Keratinocyte (primary cell): ENCODE results near the gene ENOSF1. TPM values are rescaled to one million over a fixed set of nuclear protein-coding genes. Genes with fewer than 3 reads are reported as not detected.

Experiments used
- DNase-seq: peaks from one replicate; pipeline ENCODE4 v3.0.0-alpha.2; 2011; ENCODE audit warnings: low read depth, missing footprints, low spot score
- FAIRE-seq: peaks from 2 replicates; lab custom pipeline; 2011; peaks lifted over from hg19 to GRCh38; lab: Jason Lieb, UNC
- H2AFZ ChIP-seq: 2 replicates; pipeline ENCODE4 v1.6.0; 2012; ENCODE audit warnings: low read length, control low read depth, inconsistent platforms; ENCODE audit not compliant: control insufficient read depth
- H3K27ac ChIP-seq: 2 replicates; pipeline ENCODE4 v1.5.1; 2011; ENCODE audit warnings: low read length; ENCODE audit not compliant: control insufficient read depth, insufficient read depth
- H3K27me3 ChIP-seq: 3 replicates; pipeline ENCODE4 v1.6.0; 2011; ENCODE audit warnings: low read length; ENCODE audit not compliant: control insufficient read depth, insufficient read depth; ENCODE audit errors: extremely low read depth
- H3K36me3 ChIP-seq, 2 experiments: 2 replicates in 1 of 2; 3 replicates in 1 of 2; pipeline ENCODE4 v1.5.1; 2011; ENCODE audit warnings: low read length in 2 of 2, mild to moderate bottlenecking in 1 of 2; ENCODE audit not compliant: control insufficient read depth in 2 of 2, insufficient read depth in 2 of 2; ENCODE audit errors: extremely low read depth in 1 of 2
- H3K4me1 ChIP-seq: 3 replicates; pipeline ENCODE4 v1.5.1; 2011; ENCODE audit warnings: low read length; ENCODE audit not compliant: control insufficient read depth, insufficient read depth; ENCODE audit errors: extremely low read depth
- H3K4me2 ChIP-seq: 3 replicates; pipeline ENCODE4 v1.6.0; 2011; ENCODE audit warnings: low read depth, low read length; ENCODE audit not compliant: control insufficient read depth, insufficient read depth; ENCODE audit errors: extremely low read depth
- H3K4me3 ChIP-seq, 3 experiments: fragments of 200-600 bp in 1 of 3; sonication (generic) in 1 of 3; 2 replicates in 2 of 3; 3 replicates in 1 of 3; pipeline ENCODE4 v1.5.1; 2011 to 2016; ENCODE audit warnings: low read length in 3 of 3, mild to moderate bottlenecking in 3 of 3, control low read depth in 2 of 3, inconsistent platforms in 1 of 3, low read depth in 1 of 3, mixed read lengths in 1 of 3, mixed run types in 1 of 3, moderate library complexity in 1 of 3; ENCODE audit not compliant: control insufficient read depth in 2 of 3, insufficient read depth in 2 of 3; ENCODE audit errors: extremely low read depth in 1 of 3
- H3K79me2 ChIP-seq: 2 replicates; pipeline ENCODE4 v1.6.0; 2012; ENCODE audit warnings: low read length; ENCODE audit not compliant: control insufficient read depth, insufficient read depth
- H3K9ac ChIP-seq: 3 replicates; pipeline ENCODE4 v1.6.0; 2011; ENCODE audit warnings: low read length; ENCODE audit not compliant: control insufficient read depth, insufficient read depth; ENCODE audit errors: extremely low read depth
- H3K9me1 ChIP-seq: 3 replicates; pipeline ENCODE4 v1.6.0; 2011; ENCODE audit warnings: low read length; ENCODE audit not compliant: control insufficient read depth, insufficient read depth; ENCODE audit errors: extremely low read depth
- H3K9me3 ChIP-seq: 2 replicates; pipeline ENCODE4 v1.5.1; 2012; ENCODE audit warnings: low read depth, low read length; ENCODE audit not compliant: control insufficient read depth
- H4K20me1 ChIP-seq: 3 replicates; pipeline ENCODE4 v1.6.0; 2011; ENCODE audit warnings: low read length; ENCODE audit not compliant: control insufficient read depth, insufficient read depth; ENCODE audit errors: extremely low read depth
- CTCF ChIP-seq, 3 experiments: IDR thresholded peaks in 1 of 3; conservative IDR thresholded peaks in 1 of 3; optimal IDR thresholded peaks in 1 of 3; 2 replicates in 2 of 3; 3 replicates in 1 of 3; pipeline versions ENCODE3 to v1.5.1; 2011; ENCODE audit warnings: low read length in 3 of 3, mild to moderate bottlenecking in 3 of 3, moderate library complexity in 2 of 3, control low read depth in 1 of 3, inconsistent platforms in 1 of 3; ENCODE audit not compliant: insufficient read depth in 2 of 3; ENCODE audit errors: extremely low read depth in 1 of 3
- EZH2 ChIP-seq: IDR thresholded peaks from one replicate; pipeline ENCODE4 v1.6.1; 2012; ENCODE audit warnings: inconsistent platforms, mild to moderate bottlenecking, low read length, moderate library complexity
- dilution Hi-C: fragments of 300-500 bp; cut with MboI; formaldehyde crosslinking; loops from one replicate; pipeline ENCODE4 v1.7.0; 2020; ENCODE audit warnings: low sequenced_read_pairs; ENCODE audit not compliant: extremely low pct_ligation_motif_present
- polyA plus RNA-seq, 5 experiments: library from polyadenylated mRNA; depleted of rRNA in 3 of 5; stranded (reverse) in 3 of 5; stranded (forward) in 1 of 5; unstranded in 1 of 5; fragments of >200 nt; gene quantifications; 1 replicate in 1 of 5; 2 replicates in 3 of 5; 3 replicates in 1 of 5; pipeline versions ENCODE4 v1.2.1 to v1.2.3, GENCODE V29; 2011 to 2012; ENCODE audit warnings: missing spikeins in 2 of 5, low read depth in 1 of 5, low replicate concordance in 1 of 5

The ENOSF1 gene
- polyA plus RNA-seq, 1 donor (not counting 4 experiments of a cell fraction or from before 2014, with no cell fraction given), result 27.6 TPM

DNA sequence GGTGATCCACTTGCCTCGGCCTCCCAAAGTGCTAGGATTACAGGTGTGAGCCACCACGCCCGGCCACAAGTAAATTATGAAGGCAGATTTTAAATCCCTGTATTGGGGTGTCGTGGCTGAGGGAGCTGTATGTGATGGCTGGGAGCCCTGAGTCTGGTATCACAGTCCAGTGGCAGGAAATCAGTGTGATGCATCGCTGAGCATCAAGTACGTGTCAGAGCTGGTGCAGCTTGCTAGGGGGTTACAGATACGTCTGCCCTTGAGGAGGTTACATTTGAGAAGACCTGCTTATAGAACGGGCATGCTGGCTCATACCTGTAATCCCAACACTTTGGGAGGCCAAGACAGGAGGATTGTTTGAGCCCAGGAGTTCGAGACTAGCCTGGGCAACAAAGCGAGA lies 4.3 kb downstream of the ENOSF1 start:
- Histone ChIP-seq H4K20me1 (no peaks in the 10 kb centered on the region), H3K9ac (no peak overlapping the region), H3K27ac (no peak overlapping the region), H3K27me3 (no peaks in the 10 kb centered on the region), H3K9me3 (no peaks in the 10 kb centered on the region), H2AFZ (no peak overlapping the region), H3K4me1 (peaks cover 20% of the 10 kb centered on the region), H3K79me2 (peaks cover 39% of the 10 kb centered on the region), H3K4me2 (no peak overlapping the region), H3K4me3 (no peak overlapping the region), H3K9me1 (no peaks in the 10 kb centered on the region), H3K36me3 (peaks cover 7 to 9% of the 10 kb centered on the region in 2 experiments)
- DNase-seq (no peak), FAIRE-seq (no peak)
- dilution Hi-C loops, result no loop called here
- no peak for TF ChIP-seq EZH2
- no peak for TF ChIP-seq CTCF (optimal IDR thresholded peaks at IDR 0.05 in 1 of 3, IDR thresholded peaks at IDR 0.05 in 1 of 3, conservative IDR thresholded peaks at IDR 0.05 in 1 of 3; ENCODE audit: extremely low read depth in 1 of 3, insufficient read depth in 2 of 3, low read length in 3 of 3)

DNA sequence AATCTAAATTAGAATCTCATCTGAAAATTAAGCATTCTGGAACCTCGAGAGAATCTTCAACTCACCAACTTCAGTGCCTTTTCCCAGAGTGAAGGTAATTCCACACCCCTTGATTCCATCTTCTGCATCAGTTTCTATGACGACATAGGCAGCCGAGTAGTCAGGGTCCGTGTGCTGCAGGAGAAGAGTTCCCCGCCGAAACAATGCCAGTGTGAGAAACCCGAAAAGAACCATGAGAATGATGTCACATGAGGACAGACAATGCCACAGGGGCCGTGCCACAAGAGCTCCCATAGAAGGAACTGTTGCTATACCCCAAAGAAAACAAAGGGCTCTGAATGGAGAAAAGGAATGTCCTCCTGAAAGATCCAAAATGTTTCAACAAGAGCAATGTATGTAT lies 6.0 kb downstream of the ENOSF1 start:
- no peaks in the 10 kb centered on the region for H3K9me3 ChIP-seq
- no peaks in the 10 kb centered on the region for H4K20me1 ChIP-seq
- no peak overlapping the region for H3K4me2 ChIP-seq
- H3K36me3 ChIP-seq, result peaks cover 7 to 9% of the 10 kb centered on the region in 2 experiments
- peaks cover 35% of the 10 kb centered on the region for H3K79me2 ChIP-seq
- no peak overlapping the region for H3K27ac ChIP-seq
- no peak for TF ChIP-seq CTCF (optimal IDR thresholded peaks at IDR 0.05 in 1 of 3, IDR thresholded peaks at IDR 0.05 in 1 of 3, conservative IDR thresholded peaks at IDR 0.05 in 1 of 3; ENCODE audit: extremely low read depth in 1 of 3, insufficient read depth in 2 of 3, low read length in 3 of 3)
- TF ChIP-seq EZH2, result no peak
- no peaks in the 10 kb centered on the region for H3K27me3 ChIP-seq
- no peak overlapping the region for H3K9ac ChIP-seq
- H3K4me3 ChIP-seq, result no peak overlapping the region
- H3K9me1 ChIP-seq, result no peaks in the 10 kb centered on the region
- dilution Hi-C loops, result no loop called here
- no peak for DNase-seq
- H2AFZ ChIP-seq, result no peak overlapping the region
- no peak for FAIRE-seq
- H3K4me1 ChIP-seq, result peaks cover 26% of the 10 kb centered on the region
